AG20443 (cell line): ENCODE data around the gene R3HDM4.

Experiments
- DNase-seq: peaks from one replicate; pipeline ENCODE4 v3.0.0; 2012; ENCODE audit warnings: low spot score, mixed read lengths

R3HDM4 gene

GRCh38 chr19:947090-947706 lies 34.2 kb upstream of the R3HDM4 start:
- DNase-seq: no peak

DNA sequence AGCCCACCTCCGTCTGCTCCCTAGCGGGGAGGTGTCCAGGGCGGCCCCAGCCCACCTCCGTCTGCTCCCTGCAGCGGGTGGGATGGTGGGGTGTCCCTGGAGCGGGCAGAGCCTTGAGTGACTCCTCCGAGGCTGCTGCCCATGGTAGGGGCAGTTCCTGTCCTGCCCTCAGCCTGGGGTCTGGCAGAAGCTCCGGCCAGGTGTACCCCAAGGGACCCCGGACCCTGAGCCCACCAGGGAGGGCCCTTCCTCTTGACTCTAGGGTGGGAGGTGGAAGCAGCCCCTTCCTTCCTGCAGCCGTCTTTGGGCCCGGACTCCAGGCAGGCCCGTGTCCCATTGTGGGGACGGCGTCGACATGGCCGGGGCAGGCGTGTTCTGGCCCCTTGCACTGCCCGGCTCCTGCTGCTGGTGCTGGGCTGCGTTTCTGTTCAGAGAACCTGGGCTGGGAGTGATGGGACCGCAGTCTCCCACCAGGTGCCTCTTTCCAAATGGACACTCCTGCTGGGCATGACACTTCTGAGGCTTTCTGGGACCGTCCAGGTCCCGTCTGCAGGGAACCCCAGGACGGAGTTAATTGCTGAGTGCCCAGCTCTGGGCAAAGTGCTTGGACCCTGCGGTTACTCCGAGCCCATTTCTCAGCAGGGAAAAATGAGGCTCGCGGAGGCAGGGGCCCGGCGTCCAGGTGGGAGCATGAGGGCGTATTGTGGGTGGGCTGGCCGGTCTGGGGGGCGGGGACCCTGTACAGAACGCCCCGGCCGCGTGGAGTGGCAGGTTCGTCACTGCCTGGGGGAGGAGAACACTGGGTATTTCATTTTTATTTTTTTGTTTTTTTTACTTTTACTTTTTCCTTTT lies 32.6 kb upstream of the R3HDM4 start:
- no peak for DNase-seq

- no peak for DNase-seq
Observed at GRCh38 chr19:944663-945241, 31.7 kb upstream of the R3HDM4 start.

DNA sequence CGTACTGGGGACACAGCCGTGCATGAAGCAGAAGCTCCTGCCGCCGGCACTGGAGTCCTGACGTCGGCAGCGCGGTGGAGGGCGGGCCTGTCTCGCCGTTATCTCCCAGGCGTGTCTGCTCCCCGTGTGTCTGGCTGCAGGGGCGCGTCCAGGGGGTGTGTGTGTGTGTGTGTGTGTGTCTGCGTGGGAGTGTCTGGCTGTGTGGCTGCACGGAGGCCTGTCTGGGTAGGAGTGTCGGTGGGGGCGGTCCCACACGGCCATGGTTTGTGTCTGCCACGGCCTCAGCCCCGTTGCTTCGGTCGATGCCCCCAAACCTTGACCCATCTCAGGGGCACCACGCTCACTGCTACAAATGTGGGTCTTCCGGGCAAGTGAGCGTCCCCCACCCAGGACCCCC lies 31.1 kb upstream of the R3HDM4 start:
- DNase-seq: no peak

DNA sequence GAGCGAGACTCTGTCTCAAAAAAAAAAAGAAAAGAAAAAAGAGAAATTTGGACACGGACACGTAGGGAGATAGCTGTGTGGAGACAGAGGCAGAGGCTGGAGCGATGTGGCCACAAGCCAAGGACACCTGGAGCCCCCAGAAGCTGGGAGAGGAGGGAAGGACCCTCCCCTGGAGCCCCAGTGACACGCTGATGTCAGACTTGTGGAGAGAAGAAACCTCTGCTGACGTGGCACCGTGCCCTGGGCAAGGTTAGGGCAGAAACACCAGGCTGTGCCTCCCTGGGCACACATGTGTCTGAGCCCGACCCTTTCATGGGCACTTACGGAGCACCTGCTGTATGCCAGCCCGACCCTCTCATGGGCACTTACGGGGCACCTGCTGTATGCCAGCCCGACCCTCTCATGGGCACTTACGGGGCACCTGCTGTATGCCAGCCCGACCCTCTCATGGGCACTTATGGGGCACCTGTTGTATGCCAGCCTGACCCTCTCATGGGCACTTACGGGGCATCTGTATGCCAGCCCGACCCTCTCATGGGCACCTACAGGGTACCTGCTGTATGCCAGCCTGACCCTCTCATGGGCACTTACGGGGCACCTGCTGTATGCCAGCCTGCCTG lies 30.6 kb upstream of the R3HDM4 start:
- no peak for DNase-seq

DNA sequence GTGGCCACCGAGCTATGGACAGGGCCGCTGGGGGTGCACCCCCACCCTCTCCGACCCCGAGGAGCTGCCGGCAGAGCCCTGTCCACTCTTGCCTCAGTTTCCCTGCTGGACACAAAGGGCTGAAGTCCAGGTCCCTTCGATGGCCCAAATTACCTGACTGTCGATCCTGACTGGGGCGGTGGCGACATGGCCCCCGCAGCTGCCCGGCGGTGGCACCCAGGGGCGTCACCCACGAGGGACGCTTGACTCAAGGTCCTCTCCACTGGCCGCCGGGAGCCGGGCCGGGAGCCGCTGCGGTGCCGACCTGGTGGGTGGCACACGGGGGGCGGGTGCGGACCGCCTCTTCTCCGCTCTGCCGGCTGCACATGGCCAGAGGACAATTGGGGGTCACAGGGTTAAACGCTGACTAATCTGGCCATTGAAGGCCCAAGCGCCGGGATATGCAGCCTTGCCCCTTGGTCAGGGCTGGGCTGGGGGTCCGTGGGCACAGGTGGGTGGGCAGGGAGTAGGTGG lies 29.2 kb upstream of the R3HDM4 start:
- no peak for DNase-seq

- DNase-seq: no peak
Observed at GRCh38 chr19:941292-942132, 28.5 kb upstream of the R3HDM4 start.

DNA sequence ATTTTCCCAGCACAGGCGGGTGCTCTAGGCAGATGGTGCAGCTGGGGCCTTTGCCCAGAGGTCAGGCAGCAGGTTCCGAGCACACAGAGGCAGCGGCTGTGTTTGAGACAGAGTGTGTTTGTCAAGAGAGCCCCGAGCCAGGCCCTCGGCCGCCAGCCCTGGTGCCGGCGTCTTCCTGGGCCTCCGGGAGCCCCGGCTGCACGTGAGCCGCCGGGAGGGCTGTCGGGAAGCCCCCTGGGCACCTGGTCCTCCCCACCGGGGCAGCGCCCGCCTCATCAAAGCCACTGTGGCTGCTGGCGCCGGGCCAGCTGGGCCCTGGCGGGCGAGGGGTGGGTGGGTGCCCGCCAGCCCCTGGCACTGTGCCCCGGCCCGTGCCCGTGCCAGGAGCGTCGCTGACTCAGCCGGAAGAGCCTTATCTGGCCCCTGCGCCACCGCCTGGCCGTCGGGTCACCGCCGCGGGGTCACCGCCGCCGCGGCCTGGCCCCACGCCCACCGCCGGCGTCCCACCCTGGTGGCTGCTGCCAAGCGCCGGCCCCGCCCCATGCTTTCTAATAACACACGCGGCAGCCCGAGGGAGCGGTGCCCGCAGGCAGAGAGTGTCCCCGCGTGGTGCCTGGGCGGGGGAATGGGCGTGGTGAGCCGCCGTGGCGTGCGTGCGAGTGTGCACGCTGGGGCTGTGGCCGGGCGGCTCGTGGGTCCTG lies 27.7 kb upstream of the R3HDM4 start:
- peak; percentile 81 for DNase-seq

- DNase-seq: no peak
Observed at GRCh38 chr19:939922-940321, 26.9 kb upstream of the R3HDM4 start.

GRCh38 chr19:939439-939838 lies 26.4 kb upstream of the R3HDM4 start:
- no peak for DNase-seq

- DNase-seq: no peak
Observed at GRCh38 chr19:938233-938923, 25.4 kb upstream of the R3HDM4 start.

DNA sequence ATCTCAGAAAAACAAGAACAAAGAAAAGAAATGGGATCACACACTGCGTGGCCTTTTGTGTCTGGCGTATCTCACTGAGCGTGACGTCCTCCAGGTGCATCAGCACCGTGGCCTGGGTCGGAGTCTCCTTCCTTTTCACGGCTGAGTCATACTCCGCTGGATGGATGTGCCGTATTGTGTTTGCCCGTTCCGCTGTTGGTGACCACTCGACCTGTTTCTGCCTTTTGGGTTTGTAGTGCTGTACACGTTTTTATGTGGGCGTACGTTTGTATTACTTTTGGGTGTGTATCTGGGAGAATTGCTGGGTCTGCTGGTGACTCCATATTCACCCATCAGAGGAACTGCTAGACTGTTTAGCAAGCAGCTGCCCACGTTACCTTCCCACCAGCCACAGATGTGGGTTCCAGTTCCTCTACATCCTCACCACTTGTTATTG lies 24.3 kb upstream of the R3HDM4 start:
- DNase-seq: no peak

DNA sequence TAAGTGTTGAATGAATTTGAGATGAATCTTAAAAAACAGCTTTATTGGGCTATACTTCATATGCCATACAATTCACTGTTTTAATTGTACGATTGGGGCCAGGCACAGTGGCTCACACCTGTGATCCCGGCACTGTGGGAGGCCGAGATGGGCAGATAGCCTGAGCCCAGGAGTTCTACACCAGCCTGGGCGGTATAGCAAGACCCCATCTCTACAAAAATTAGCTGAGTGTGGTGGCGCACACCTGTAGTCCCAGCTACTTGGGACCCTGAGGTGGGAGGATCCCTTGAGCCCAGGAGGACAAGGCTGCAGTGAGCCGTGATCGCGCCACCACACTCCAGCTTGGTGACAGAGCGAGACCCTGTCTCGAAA lies 23.1 kb upstream of the R3HDM4 start:
- DNase-seq: no peak

GRCh38 chr19:934865-935479 lies 22.0 kb upstream of the R3HDM4 start:
- peak; percentile 63 for DNase-seq

GRCh38 chr19:934197-934840 lies 21.3 kb upstream of the R3HDM4 start:
- DNase-seq: no peak

DNA sequence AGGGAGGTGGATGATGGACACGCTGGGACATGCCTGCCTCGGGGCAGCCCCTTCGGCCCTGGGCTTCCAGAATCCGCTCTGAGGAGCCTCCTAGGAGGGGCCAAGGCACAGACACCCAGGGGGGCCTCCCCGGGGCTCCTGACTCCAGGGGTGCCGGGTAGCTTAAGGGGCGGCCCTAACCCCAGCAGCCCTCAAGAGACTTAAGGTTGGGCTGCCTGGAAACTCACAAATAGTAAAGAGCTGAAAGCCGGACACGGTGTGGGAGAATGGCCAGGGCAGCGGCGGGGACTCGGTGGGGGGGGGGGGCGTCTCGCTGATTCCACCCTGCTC lies 20.5 kb upstream of the R3HDM4 start:
- DNase-seq: no peak

DNA sequence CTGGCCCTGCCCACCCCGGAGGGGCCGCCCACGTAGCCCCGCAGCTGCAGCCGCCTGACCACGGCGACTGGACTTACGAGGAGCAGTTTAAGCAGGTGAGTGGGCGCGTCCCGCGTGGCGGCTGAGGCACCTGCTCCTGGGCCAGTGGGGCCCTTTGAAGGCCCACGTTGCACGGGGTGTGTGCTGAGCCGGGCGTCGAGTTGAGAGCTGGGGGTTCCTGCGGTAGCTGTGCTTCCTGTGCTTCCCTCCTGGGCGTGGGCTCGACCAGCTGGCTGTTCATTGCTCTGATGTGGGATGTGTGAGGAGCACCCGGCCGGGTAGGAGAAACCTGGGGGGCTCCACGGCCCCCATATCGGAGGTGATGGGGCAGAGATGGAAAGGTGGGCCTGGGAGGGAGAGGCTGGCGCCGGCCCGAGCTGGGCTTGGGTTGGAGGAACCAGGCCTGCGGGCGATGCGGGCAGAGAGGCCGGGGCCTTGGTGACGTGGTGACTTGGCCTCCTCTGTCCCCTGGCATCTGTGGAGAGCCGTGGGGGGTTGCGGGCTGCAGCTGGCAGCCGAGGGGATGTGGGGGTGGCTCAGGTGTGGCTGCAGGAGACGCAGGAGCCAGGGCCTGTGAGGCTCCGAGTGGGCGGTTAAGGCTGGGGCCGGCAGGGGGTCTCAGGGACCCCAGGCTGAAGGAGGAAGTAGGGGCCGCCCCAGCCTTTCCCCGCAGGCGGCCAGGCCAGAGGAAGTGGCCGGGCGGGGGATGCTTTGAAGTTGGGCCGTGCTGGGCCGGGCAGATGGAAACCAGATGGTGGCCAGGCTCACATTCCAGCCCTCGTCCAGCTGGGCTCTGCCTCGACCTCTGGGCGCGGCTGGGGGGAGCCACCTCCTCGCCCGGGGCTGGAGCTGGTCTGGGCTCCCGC lies 19.9 kb upstream of the R3HDM4 start:
- peak; percentile 96 for DNase-seq

DNA sequence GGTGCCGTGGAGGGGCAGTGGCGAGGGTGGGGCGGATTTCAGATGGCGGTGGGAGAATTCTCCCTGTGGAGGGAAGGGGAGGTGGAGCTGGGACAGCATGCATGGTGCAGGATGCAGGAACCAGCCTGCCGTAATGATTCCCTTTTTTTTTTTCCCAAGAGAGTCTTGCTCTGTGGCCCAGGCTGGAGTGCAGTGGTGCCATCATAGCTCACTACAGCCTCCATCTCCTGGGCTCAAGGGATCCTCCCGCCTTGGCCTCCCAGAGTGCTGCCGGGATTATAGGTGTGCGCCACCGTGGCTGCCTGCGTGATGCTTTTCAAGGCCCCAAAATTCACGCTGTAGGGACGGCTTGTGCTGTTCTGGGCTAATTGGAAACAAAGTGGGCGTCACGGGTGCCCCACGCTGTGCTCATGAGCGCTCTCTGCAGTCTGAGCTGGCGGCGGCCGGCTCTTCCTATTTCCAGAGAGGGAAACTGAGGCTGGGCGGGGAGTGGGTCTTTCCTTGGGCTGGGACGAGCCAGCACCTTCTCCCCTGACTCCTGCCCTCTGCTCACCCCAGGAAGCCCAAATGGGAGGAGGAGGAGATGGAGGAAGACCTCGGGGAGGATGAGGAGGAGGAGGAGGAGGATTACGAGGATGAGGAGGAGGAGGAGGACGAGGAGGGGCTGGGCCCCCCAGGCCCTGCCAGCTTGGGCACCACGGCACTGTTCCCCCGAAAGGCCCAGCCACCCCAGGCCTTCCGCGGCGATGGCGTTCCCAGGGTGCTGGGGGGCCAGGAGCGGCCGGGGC lies 19.0 kb upstream of the R3HDM4 start:
- DNase-seq: no peak
